HepG2 (cell line): ENCODE measurements around the gene CYLD. TPM values are rescaled to one million over a fixed set of nuclear protein-coding genes. Genes with fewer than 3 reads are reported as not detected.

Experiments
- ATAC-seq: fragments of 200-7000 bp; cut with Tn5 transposase; 3 replicates; pipeline ENCODE4 v1.9.1; 2020; ENCODE audit warnings: mild to moderate bottlenecking, moderate library complexity
- BruUV-seq: library from RNA; stranded (reverse); fragments of 400-500 nt; replicated peaks from 2 replicates; lab custom pipeline; 2021; lab: Mats Ljungman, UMichigan
- CTCF ChIA-PET: fragments of 300-600 bp; formaldehyde crosslinking; extraction: SDS; loops from one replicate; lab custom pipeline; 2021; ENCODE audit warnings: low total read pairs, inconsistent platforms, low intra/inter-chr PET ratio; lab: Yijun Ruan, JAX
- POLR2A ChIA-PET: fragments of 350-600 bp; sonication (Branson Sonifier 250); formaldehyde crosslinking; loops from one replicate; lab custom pipeline; 2020; ENCODE audit warnings: antibody characterized with exemption, inconsistent platforms; lab: Yijun Ruan, JAX
- DNase-seq: peaks from one replicate; pipeline ENCODE4 v3.0.0-alpha.2; 2015; ENCODE audit warnings: low spot score
- FAIRE-seq: peaks from 3 replicates; lab custom pipeline; 2011; peaks lifted over from hg19 to GRCh38; lab: Jason Lieb, UNC
- H2AFZ ChIP-seq: one replicate; pipeline ENCODE4 v1.6.1; 2011; ENCODE audit warnings: low read length, inconsistent platforms
- H3K27ac ChIP-seq: fragments of 300-600 bp; 3 replicates; pipeline ENCODE4 v1.8.0; 2011; ENCODE audit warnings: mixed run types, mild to moderate bottlenecking, mixed read lengths, low read length, inconsistent platforms; ENCODE audit not compliant: insufficient read depth; ENCODE audit errors: extremely low read length
- H3K27me3 ChIP-seq, 2 experiments: fragments of 200-600 bp in 1 of 2; 2 replicates in 1 of 2; 3 replicates in 1 of 2; pipeline versions ENCODE4 v1.6.0 to v1.8.0; 2011; ENCODE audit warnings: low read length in 2 of 2, mild to moderate bottlenecking in 2 of 2, moderate library complexity in 2 of 2, inconsistent platforms in 1 of 2; ENCODE audit not compliant: insufficient read depth in 2 of 2, control insufficient read depth in 1 of 2
- H3K36me3 ChIP-seq, 2 experiments: fragments of 200-600 bp in 1 of 2; replicated peaks in 1 of 2; 2 replicates in 1 of 2; 3 replicates in 1 of 2; pipeline versions ENCODE4 v1.5.1 to v1.8.0; 2011; ENCODE audit warnings: low read length in 2 of 2, inconsistent platforms in 1 of 2; ENCODE audit not compliant: insufficient read depth in 2 of 2, control insufficient read depth in 1 of 2
- H3K4me1 ChIP-seq: 2 replicates; pipeline ENCODE4 v1.5.1; 2012; ENCODE audit warnings: low read length, inconsistent platforms; ENCODE audit not compliant: insufficient read depth
- H3K4me2 ChIP-seq: 2 replicates; pipeline ENCODE4 v1.6.0; 2011; ENCODE audit warnings: low read depth, low read length, inconsistent platforms
- H3K4me3 ChIP-seq, 3 experiments: fragments of 200-600 bp in 1 of 3; sonication (generic), shearing (Covaris generic) in 1 of 3; replicated peaks in 1 of 3; 2 replicates each; pipeline ENCODE4 v1.5.1; 2011 to 2016; ENCODE audit warnings: low read length in 3 of 3, inconsistent platforms in 2 of 3, low read depth in 2 of 3, mild to moderate bottlenecking in 2 of 3, control low read depth in 1 of 3, mixed read lengths in 1 of 3; ENCODE audit not compliant: insufficient read depth in 1 of 3
- H3K79me2 ChIP-seq: one replicate; pipeline ENCODE4 v1.6.1; 2011; ENCODE audit warnings: low read length, inconsistent platforms; ENCODE audit not compliant: insufficient read depth
- H3K9ac ChIP-seq: 2 replicates; pipeline ENCODE4 v1.6.0; 2011; ENCODE audit warnings: mild to moderate bottlenecking, low read depth, low read length, inconsistent platforms; ENCODE audit not compliant: insufficient read depth
- H3K9me3 ChIP-seq: 2 replicates; pipeline ENCODE4 v1.5.1; 2012; ENCODE audit warnings: mild to moderate bottlenecking, low read length
- H4K20me1 ChIP-seq: 2 replicates; pipeline ENCODE4 v1.6.0; 2011; ENCODE audit warnings: inconsistent platforms, mild to moderate bottlenecking, low read length, moderate library complexity; ENCODE audit not compliant: insufficient read depth
- CC2D1A ChIP-seq: sonication (generic); formaldehyde crosslinking; IDR thresholded peaks from 2 replicates; pipeline ENCODE4 v1.8.1; 2023; ENCODE audit warnings: mild to moderate bottlenecking, missing genetic modification reagents
- DRAP1 ChIP-seq: IDR thresholded peaks from 2 replicates; pipeline ENCODE4 v1.6.1; 2016; ENCODE audit warnings: missing genetic modification reagents, missing compliant biosample characterization
- HES4 ChIP-seq: sonication (generic); formaldehyde crosslinking; IDR thresholded peaks from 2 replicates; pipeline ENCODE4 v1.9.0; 2021; ENCODE audit warnings: mild to moderate bottlenecking, missing genetic modification reagents, borderline replicate concordance
- MLLT10 ChIP-seq: sonication (generic); formaldehyde crosslinking; IDR thresholded peaks from 2 replicates; pipeline ENCODE4 v1.4.0; 2020; ENCODE audit warnings: missing genetic modification reagents
- PHF21A ChIP-seq: sonication (generic); formaldehyde crosslinking; IDR thresholded peaks from 2 replicates; pipeline ENCODE4 v1.5.0; 2020; ENCODE audit warnings: mild to moderate bottlenecking, missing genetic modification reagents
- RAD21 ChIP-seq: fragments of 450-650 bp; formaldehyde crosslinking; IDR thresholded peaks from 2 replicates; pipeline ENCODE4 v1.5.0; 2020; ENCODE audit warnings: mild to moderate bottlenecking
- RBFOX2 ChIP-seq: fragments of 200-400 bp; formaldehyde crosslinking; IDR thresholded peaks from 2 replicates; pipeline ENCODE4 v1.6.1; 2017; ENCODE audit warnings: low read depth, mild to moderate bottlenecking, low read length
- TAF1 ChIP-seq: sonication (generic); formaldehyde crosslinking; IDR thresholded peaks from 2 replicates; pipeline ENCODE4 v1.4.0; 2020; ENCODE audit warnings: missing genetic modification reagents
- ZBTB21 ChIP-seq: sonication (generic); formaldehyde crosslinking; IDR thresholded peaks from 2 replicates; pipeline ENCODE4 v1.4.0; 2020; ENCODE audit warnings: missing genetic modification reagents
- ZMYM3 ChIP-seq: sonication (generic); formaldehyde crosslinking; IDR thresholded peaks from 2 replicates; pipeline ENCODE4 v1.5.1; 2020; ENCODE audit warnings: mild to moderate bottlenecking, missing genetic modification reagents
- ZNF160 ChIP-seq: sonication (generic); formaldehyde crosslinking; IDR thresholded peaks from 2 replicates; pipeline ENCODE4 v1.8.0; 2022; ENCODE audit warnings: mild to moderate bottlenecking, inconsistent platforms, missing genetic modification reagents
- ZNF382 ChIP-seq: sonication (generic); formaldehyde crosslinking; IDR thresholded peaks from 2 replicates; pipeline ENCODE4 v1.5.0; 2020; ENCODE audit warnings: missing genetic modification reagents, mild to moderate bottlenecking, borderline replicate concordance
- WGBS: methylation state at CpG from one replicate; pipeline ENCODE4 v1.1.6; 2017; ENCODE audit warnings: low lambda C conversion rate; 5-methylcytosine and 5-hydroxymethylcytosine counted together
- in situ Hi-C: cut with HindIII; loops from 2 replicates; pipeline ENCODE4 v1.10.0; 2017; ENCODE audit warnings: low pct_unique_long_range_greater_than_20kb; ENCODE audit not compliant: extremely low pct_ligation_motif_present
- intact Hi-C: fragments of 100-400 bp; cut with micrococcal nuclease; formaldehyde crosslinking; loops from one replicate; pipeline ENCODE4 v1.10.0; 2022; ENCODE audit not compliant: unreplicated experiment
- polyA plus RNA-seq, 8 experiments: library from polyadenylated mRNA; depleted of rRNA in 3 of 8; stranded (reverse) in 7 of 8; unstranded in 1 of 8; fragments of >200 nt; fragmentation: Illumina TruSeq in 4 of 8; extraction: Trizol in 4 of 8; gene quantifications; 2 replicates each; pipeline versions ENCODE4 v1.2.1 to v1.2.3, GENCODE V29; 2011 to 2016; ENCODE audit warnings: low read depth in 4 of 8, missing spikeins in 1 of 8, mixed read lengths in 1 of 8; ENCODE audit not compliant: insufficient read depth in 1 of 8
- total RNA-seq, 5 experiments: library from RNA; depleted of rRNA; stranded (reverse); fragments of >200 nt; fragmentation: Illumina TruSeq; extraction: Trizol; gene quantifications; 2 replicates each; pipeline ENCODE4 v1.2.3, GENCODE V29; 2016; ENCODE audit warnings: low read depth in 1 of 5
- TF ChIP-seq, protein P1 (sequence below): IDR thresholded peaks from 2 replicates; pipeline ENCODE4 v1.6.1; 2012; ENCODE audit warnings: low read length, improper control_type of control experiment
- TF ChIP-seq, protein P2 (sequence below): sonication (generic); formaldehyde crosslinking; IDR thresholded peaks from 2 replicates; pipeline ENCODE4 v1.5.0; 2020; ENCODE audit warnings: missing genetic modification reagents
- TF ChIP-seq, protein P3 (sequence below): sonication (generic); formaldehyde crosslinking; IDR thresholded peaks from 2 replicates; pipeline ENCODE4 v1.4.0; 2020; ENCODE audit warnings: missing genetic modification reagents; ENCODE audit errors: not compliant biosample characterization

Gene CYLD
- total and polyA plus RNA-seq, 2 of the 13 experiments (the other 11 are each of a cell fraction or from before 2014, with no cell fraction given): 6.1 to 11.4 TPM

GRCh38 chr16:50767197-50767596 is 25.3 kb downstream of the CYLD start (continued):
- TF ChIP-seq, protein P1, sequence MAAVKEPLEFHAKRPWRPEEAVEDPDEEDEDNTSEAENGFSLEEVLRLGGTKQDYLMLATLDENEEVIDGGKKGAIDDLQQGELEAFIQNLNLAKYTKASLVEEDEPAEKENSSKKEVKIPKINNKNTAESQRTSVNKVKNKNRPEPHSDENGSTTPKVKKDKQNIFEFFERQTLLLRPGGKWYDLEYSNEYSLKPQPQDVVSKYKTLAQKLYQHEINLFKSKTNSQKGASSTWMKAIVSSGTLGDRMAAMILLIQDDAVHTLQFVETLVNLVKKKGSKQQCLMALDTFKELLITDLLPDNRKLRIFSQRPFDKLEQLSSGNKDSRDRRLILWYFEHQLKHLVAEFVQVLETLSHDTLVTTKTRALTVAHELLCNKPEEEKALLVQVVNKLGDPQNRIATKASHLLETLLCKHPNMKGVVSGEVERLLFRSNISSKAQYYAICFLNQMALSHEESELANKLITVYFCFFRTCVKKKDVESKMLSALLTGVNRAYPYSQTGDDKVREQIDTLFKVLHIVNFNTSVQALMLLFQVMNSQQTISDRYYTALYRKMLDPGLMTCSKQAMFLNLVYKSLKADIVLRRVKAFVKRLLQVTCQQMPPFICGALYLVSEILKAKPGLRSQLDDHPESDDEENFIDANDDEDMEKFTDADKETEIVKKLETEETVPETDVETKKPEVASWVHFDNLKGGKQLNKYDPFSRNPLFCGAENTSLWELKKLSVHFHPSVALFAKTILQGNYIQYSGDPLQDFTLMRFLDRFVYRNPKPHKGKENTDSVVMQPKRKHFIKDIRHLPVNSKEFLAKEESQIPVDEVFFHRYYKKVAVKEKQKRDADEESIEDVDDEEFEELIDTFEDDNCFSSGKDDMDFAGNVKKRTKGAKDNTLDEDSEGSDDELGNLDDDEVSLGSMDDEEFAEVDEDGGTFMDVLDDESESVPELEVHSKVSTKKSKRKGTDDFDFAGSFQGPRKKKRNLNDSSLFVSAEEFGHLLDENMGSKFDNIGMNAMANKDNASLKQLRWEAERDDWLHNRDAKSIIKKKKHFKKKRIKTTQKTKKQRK: no peak
- no peak for TF ChIP-seq PHF21A
- TF ChIP-seq MLLT10 (CRISPR knock-in tag): no peak
- TF ChIP-seq ZMYM3 (CRISPR knock-in tag): no peak
- TF ChIP-seq, protein P2, sequence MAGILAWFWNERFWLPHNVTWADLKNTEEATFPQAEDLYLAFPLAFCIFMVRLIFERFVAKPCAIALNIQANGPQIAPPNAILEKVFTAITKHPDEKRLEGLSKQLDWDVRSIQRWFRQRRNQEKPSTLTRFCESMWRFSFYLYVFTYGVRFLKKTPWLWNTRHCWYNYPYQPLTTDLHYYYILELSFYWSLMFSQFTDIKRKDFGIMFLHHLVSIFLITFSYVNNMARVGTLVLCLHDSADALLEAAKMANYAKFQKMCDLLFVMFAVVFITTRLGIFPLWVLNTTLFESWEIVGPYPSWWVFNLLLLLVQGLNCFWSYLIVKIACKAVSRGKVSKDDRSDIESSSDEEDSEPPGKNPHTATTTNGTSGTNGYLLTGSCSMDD (CRISPR knock-in tag): no peak

DNA sequence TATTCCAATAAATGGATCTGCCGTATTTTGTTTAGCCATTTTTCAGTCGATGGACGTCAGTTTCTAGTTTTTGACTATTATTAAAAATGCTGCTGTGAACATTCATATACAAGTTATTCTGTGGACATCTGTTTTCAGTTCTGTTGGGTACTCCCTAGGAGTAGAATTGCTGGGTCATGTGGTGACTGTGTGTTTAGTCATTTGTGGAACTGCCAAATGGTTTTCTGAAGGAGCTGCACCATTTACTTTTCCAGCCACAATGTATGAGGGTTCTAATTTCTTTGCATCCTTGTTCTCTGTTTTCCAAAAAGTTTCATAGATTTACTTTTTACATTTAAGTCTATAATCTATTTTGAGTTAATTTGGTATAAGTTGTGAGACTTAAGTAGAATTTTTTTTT is 29.5 kb downstream of the CYLD start:
- no peak overlapping the region for H3K4me3 ChIP-seq
- no peak overlapping the region for H3K4me2 ChIP-seq
- ChIA-PET CTCF (no interaction called here), POLR2A (no interaction called here)
- ATAC-seq (no peak), DNase-seq (no peak), FAIRE-seq (no peak)
- in situ Hi-C loops: no loop called here
- no peak overlapping the region for H3K9ac ChIP-seq
- no peaks in the 10 kb centered on the region for H3K79me2 ChIP-seq
- TF ChIP-seq, protein P3, sequence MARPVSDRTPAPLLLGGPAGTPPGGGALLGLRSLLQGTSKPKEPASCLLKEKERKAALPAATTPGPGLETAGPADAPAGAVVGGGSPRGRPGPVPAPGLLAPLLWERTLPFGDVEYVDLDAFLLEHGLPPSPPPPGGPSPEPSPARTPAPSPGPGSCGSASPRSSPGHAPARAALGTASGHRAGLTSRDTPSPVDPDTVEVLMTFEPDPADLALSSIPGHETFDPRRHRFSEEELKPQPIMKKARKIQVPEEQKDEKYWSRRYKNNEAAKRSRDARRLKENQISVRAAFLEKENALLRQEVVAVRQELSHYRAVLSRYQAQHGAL (CRISPR knock-in tag): no peak
- TF ChIP-seq ZNF382: no peak
- TF ChIP-seq TAF1 (CRISPR knock-in tag): no peak
- no peak for TF ChIP-seq ZBTB21 (CRISPR knock-in tag)
- TF ChIP-seq DRAP1 (CRISPR knock-in tag): no peak
- no peak for TF ChIP-seq HES4 (CRISPR knock-in tag)
- no peak for TF ChIP-seq RAD21
- no peak for TF ChIP-seq CC2D1A (CRISPR knock-in tag)
- TF ChIP-seq ZNF160 (CRISPR knock-in tag): no peak
- no peak for TF ChIP-seq RBFOX2
- H3K9me3 ChIP-seq: no peaks in the 10 kb centered on the region
- intact Hi-C loops: no loop called here
- no peak overlapping the region for H2AFZ ChIP-seq
- BruUV-seq: no TSS peak
- H3K27ac ChIP-seq: no peak overlapping the region
- 95% methylated on average over 3 of the region's 3 CpGs for WGBS
- H4K20me1 ChIP-seq: no peaks in the 10 kb centered on the region
- no peaks in the 10 kb centered on the region for H3K27me3 ChIP-seq
- H3K4me1 ChIP-seq: no peaks in the 10 kb centered on the region
- H3K36me3 ChIP-seq: no peaks in the 10 kb centered on the region; a peak in 1 of 5 replicates
